ENCODE measurements around the gene PROSER2. TPM values are rescaled to one million over a fixed set of nuclear protein-coding genes. Genes with fewer than 3 reads are reported as not detected.

PROSER2 gene
- total and polyA plus RNA-seq, 2 donors (not counting 1 experiment from before 2014, with no cell fraction given), result 0.07 TPM; not detected in 1

GRCh38 chr10:11894381-11895107, 71.4 kb downstream of the PROSER2 start:
- 97% methylated on average over 47 of the region's 47 CpGs for WGBS (ENCODE audit: insufficient coverage)
- Mint-ChIP-seq H3K9me3 (ENCODE audit: insufficient read depth) (no peaks in the 10 kb centered on the region), H3K27ac (no peak overlapping the region), H3K27me3 (no peaks in the 10 kb centered on the region), H3K4me1 (no peaks in the 10 kb centered on the region), H3K4me3 (no peak overlapping the region)
- peaks cover 0 to 9% (median 0%) of the 10 kb centered on the region in 3 donors for H3K9me3 ChIP-seq (ENCODE audit: control extremely low read depth in 1 of 3, control insufficient read depth in 2 of 3, insufficient read depth in 1 of 3, low read length in 2 of 3)
- intact Hi-C loops (cut with micrococcal nuclease), result no loop called here
- H3K4me3 ChIP-seq (ENCODE audit: control extremely low read depth in 1 of 5, extremely low read depth in 1 of 5, insufficient read depth in 1 of 5, low read depth in 2 of 5, low read length in 4 of 5), result no peak overlapping the region
- no peaks in the 10 kb centered on the region for H3K4me1 ChIP-seq (ENCODE audit: control insufficient read depth in 2 of 2, insufficient read depth in 2 of 2, low read length in 2 of 2)
- no peak overlapping the region for H3K27ac ChIP-seq (ENCODE audit: low read length in 2 of 2)
- H3K27me3 ChIP-seq (replicated peaks in 1 of 4; ENCODE audit: control extremely low read depth in 1 of 4, control insufficient read depth in 3 of 4, insufficient read depth in 4 of 4, low read length in 3 of 4), result no peaks in the 10 kb centered on the region
- no peaks in the 10 kb centered on the region for H3K36me3 ChIP-seq (replicated peaks in 1 of 2; ENCODE audit: control extremely low read depth in 1 of 2, control insufficient read depth in 1 of 2, extremely low read depth in 1 of 2, insufficient read depth in 2 of 2, low read length in 1 of 2)
- H4K20me1 ChIP-seq (ENCODE audit: control insufficient read depth, insufficient read depth, low read length, poor library complexity, severe bottlenecking), result no peaks in the 10 kb centered on the region
- no peak overlapping the region for H3K4me2 ChIP-seq (replicated peaks; ENCODE audit: low read depth, low read length, poor library complexity, severe bottlenecking)
- H2AFZ ChIP-seq (ENCODE audit: insufficient read depth, low read depth, low read length, poor library complexity, severe bottlenecking), result no peak overlapping the region
- no peaks in the 10 kb centered on the region for H3K79me2 ChIP-seq (ENCODE audit: control insufficient read depth, insufficient read depth, low read length)
- ATAC-seq (ENCODE audit: low read depth) (no peak), DNase-seq (no peak)
- no peak overlapping the region for H3K9ac ChIP-seq (ENCODE audit: low read length)
- CTCF ChIA-PET, result no interaction called here
- POLR2A ChIA-PET, result no interaction called here
- no peak for TF ChIP-seq CTCF (IDR thresholded peaks at IDR 0.05)
- TF ChIP-seq EZH2 (IDR thresholded peaks at IDR 0.05; ENCODE audit: borderline replicate concordance, insufficient read depth, low read depth, low read length, poor library complexity, severe bottlenecking), result no peak

GRCh38 chr10:11895108-11895466, 71.9 kb downstream of the PROSER2 start:
- Histone ChIP-seq H3K4me2 (replicated peaks; ENCODE audit: low read depth, low read length, poor library complexity, severe bottlenecking) (no peak overlapping the region), H3K9me3 (ENCODE audit: control extremely low read depth in 1 of 3, control insufficient read depth in 2 of 3, insufficient read depth in 1 of 3, low read length in 2 of 3) (peaks cover 0 to 9% (median 0%) of the 10 kb centered on the region in 3 donors), H3K27ac (ENCODE audit: low read length in 2 of 2) (no peak overlapping the region), H4K20me1 (ENCODE audit: control insufficient read depth, insufficient read depth, low read length, poor library complexity, severe bottlenecking) (no peaks in the 10 kb centered on the region), H3K27me3 (replicated peaks in 1 of 4; ENCODE audit: control extremely low read depth in 1 of 4, control insufficient read depth in 3 of 4, insufficient read depth in 4 of 4, low read length in 3 of 4) (no peaks in the 10 kb centered on the region), H3K79me2 (ENCODE audit: control insufficient read depth, insufficient read depth, low read length) (no peaks in the 10 kb centered on the region), H3K4me1 (ENCODE audit: control insufficient read depth in 2 of 2, insufficient read depth in 2 of 2, low read length in 2 of 2) (no peaks in the 10 kb centered on the region), H3K4me3 (ENCODE audit: control extremely low read depth in 1 of 5, extremely low read depth in 1 of 5, insufficient read depth in 1 of 5, low read depth in 2 of 5, low read length in 4 of 5) (no peak overlapping the region), H3K9ac (ENCODE audit: low read length) (no peak overlapping the region), H3K36me3 (replicated peaks in 1 of 2; ENCODE audit: control extremely low read depth in 1 of 2, control insufficient read depth in 1 of 2, extremely low read depth in 1 of 2, insufficient read depth in 2 of 2, low read length in 1 of 2) (no peaks in the 10 kb centered on the region), H2AFZ (ENCODE audit: insufficient read depth, low read depth, low read length, poor library complexity, severe bottlenecking) (no peak overlapping the region)
- Mint-ChIP-seq H3K4me1 (no peaks in the 10 kb centered on the region), H3K9me3 (ENCODE audit: insufficient read depth) (no peaks in the 10 kb centered on the region), H3K4me3 (no peak overlapping the region), H3K27me3 (no peaks in the 10 kb centered on the region), H3K27ac (no peak overlapping the region)
- ATAC-seq (ENCODE audit: low read depth) (no peak), DNase-seq (no peak)
- ChIA-PET POLR2A (no interaction called here), CTCF (no interaction called here)
- no peak for TF ChIP-seq EZH2 (IDR thresholded peaks at IDR 0.05; ENCODE audit: borderline replicate concordance, insufficient read depth, low read depth, low read length, poor library complexity, severe bottlenecking)
- intact Hi-C loops (cut with micrococcal nuclease), result no loop called here
- WGBS (ENCODE audit: insufficient coverage), result 97% methylated on average over 11 of the region's 11 CpGs
